Right lobe of liver (tissue), 6 donors: Measurements from ENCODE around the gene BAMBI. TPM values are rescaled to one million over a fixed set of nuclear protein-coding genes. Genes with fewer than 3 reads are reported as not detected.

ENCODE experiments used
- ATAC-seq, 4 donors: fragments of 200-7000 bp; cut with Tn5 transposase; one replicate each; pipeline ENCODE4 v1.9.1; 2020; ENCODE audit warnings: mild to moderate bottlenecking in 4 of 4, moderate library complexity in 4 of 4
- DNase-seq, 3 donors: peaks; one replicate each; pipeline ENCODE4 v3.0.0-alpha.2; 2020
- H3K27ac ChIP-seq, 3 donors: fragments of 200-600 bp; one replicate each; pipeline ENCODE4 v1.8.0; 2022
- H3K27me3 ChIP-seq, 2 donors: fragments of 200-600 bp; one replicate each; pipeline ENCODE4 v1.8.0; 2022
- H3K36me3 ChIP-seq, 4 donors: fragments of 200-600 bp; sonication (generic) in 1 of 4; one replicate each; pipeline versions ENCODE4 v1.5.1 to v1.8.0; 2017 to 2022; ENCODE audit warnings: control low read depth in 1 of 4
- H3K4me1 ChIP-seq, 4 donors: fragments of 200-600 bp; sonication (generic) in 1 of 4; one replicate each; pipeline versions ENCODE4 v1.5.1 to v1.8.0; 2017 to 2022; ENCODE audit warnings: control low read depth in 1 of 4
- H3K4me3 ChIP-seq, 3 donors: fragments of 200-600 bp; one replicate each; pipeline ENCODE4 v1.8.0; 2022
- H3K9me3 ChIP-seq, 4 donors: fragments of 200-600 bp; sonication (generic) in 1 of 4; one replicate each; pipeline versions ENCODE4 v1.5.1 to v1.8.0; 2017 to 2022; ENCODE audit warnings: control low read depth in 1 of 4
- POLR2A ChIP-seq: fragments of 450-650 bp; IDR thresholded peaks from one replicate; pipeline ENCODE4 v1.6.1; 2017; ENCODE audit warnings: antibody characterized with exemption, mild to moderate bottlenecking
- WGBS: methylation state at CpG from one replicate; pipeline ENCODE4 v1.1.6; 2018; ENCODE audit warnings: low coverage, low lambda C conversion rate; ENCODE audit not compliant: insufficient coverage; ENCODE audit errors: missing lambda C conversion rate; 5-methylcytosine and 5-hydroxymethylcytosine counted together
- intact Hi-C, 2 donors: fragments of 100-400 bp; cut with DNase I; formaldehyde crosslinking; loops; one replicate each; pipeline versions ENCODE4 v1.11.2 to v1.14.1; 2022
- total RNA-seq, 6 experiments: library from RNA; depleted of rRNA in 2 of 6; stranded (reverse); fragments of >200 nt in 2 of 6; fragmentation: NEBNext Ultra II Directional in 3 of 6; extraction: Animal tissue kit (Norgen Biotek cat#: 25700) in 3 of 6; gene quantifications; one replicate each; pipeline versions ENCODE4 v1.1.0 to v1.2.4, GENCODE V29; 2016 to 2023
- TF ChIP-seq, protein P1 (sequence below), 4 donors: fragments of 200-600 bp in 3 of 4; fragments of 450-650 bp in 1 of 4; IDR thresholded peaks; one replicate each; pipeline versions ENCODE4 v1.5.1 to v1.8.0; 2016 to 2022; ENCODE audit warnings: antibody characterized with exemption in 4 of 4, mild to moderate bottlenecking in 2 of 4
- donor health status: DM: no; HTN: yes; CAD: no.
- donor health status: DM: no; HTN: no; CAD: no.
- donor health status: DM: no; HTN: no; CAD: no.
- donor health status: DM: no; HTN: yes; CAD: no.
- donor health status: DM: no; HTN: yes; CAD: no.

The BAMBI gene
- total RNA-seq, 6 experiments from 2014 or later, result 2.4 to 22.4 (median 7.2) TPM

DNA sequence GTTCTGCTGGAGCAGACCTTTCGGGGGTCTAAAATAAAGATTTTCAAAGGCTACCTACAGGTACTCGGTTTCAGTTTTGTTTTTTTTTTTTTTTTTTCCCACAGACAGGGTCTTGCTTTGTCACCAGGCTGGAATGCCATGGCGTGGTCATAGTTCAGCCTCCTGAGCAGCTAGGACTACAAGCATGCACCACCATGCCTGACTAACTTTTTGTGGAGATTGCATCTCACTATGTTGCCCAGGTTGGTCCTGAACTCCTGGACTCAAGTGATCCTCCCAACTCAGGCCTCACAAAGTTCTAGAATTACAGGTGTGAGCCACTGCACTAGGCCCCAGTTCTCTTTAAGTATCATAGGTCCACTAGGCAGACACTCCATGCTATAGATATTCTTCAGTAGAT, 34.5 kb downstream of the BAMBI start:
- TF ChIP-seq POLR2A, result no peak
- TF ChIP-seq, protein P1, sequence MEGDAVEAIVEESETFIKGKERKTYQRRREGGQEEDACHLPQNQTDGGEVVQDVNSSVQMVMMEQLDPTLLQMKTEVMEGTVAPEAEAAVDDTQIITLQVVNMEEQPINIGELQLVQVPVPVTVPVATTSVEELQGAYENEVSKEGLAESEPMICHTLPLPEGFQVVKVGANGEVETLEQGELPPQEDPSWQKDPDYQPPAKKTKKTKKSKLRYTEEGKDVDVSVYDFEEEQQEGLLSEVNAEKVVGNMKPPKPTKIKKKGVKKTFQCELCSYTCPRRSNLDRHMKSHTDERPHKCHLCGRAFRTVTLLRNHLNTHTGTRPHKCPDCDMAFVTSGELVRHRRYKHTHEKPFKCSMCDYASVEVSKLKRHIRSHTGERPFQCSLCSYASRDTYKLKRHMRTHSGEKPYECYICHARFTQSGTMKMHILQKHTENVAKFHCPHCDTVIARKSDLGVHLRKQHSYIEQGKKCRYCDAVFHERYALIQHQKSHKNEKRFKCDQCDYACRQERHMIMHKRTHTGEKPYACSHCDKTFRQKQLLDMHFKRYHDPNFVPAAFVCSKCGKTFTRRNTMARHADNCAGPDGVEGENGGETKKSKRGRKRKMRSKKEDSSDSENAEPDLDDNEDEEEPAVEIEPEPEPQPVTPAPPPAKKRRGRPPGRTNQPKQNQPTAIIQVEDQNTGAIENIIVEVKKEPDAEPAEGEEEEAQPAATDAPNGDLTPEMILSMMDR (IDR thresholded peaks at IDR 0.05), result no peak
- ATAC-seq (no peak), DNase-seq (no peak)
- WGBS, result 96% methylated on average over 3 of the region's 3 CpGs
- no peaks in the 10 kb centered on the region for H3K9me3 ChIP-seq
- H3K27ac ChIP-seq, result no peak overlapping the region
- H3K4me3 ChIP-seq, result no peak overlapping the region
- H3K27me3 ChIP-seq, result no peaks in the 10 kb centered on the region
- H3K36me3 ChIP-seq, result no peaks in the 10 kb centered on the region
- intact Hi-C loops, result no loop called here
- no peaks in the 10 kb centered on the region for H3K4me1 ChIP-seq

DNA sequence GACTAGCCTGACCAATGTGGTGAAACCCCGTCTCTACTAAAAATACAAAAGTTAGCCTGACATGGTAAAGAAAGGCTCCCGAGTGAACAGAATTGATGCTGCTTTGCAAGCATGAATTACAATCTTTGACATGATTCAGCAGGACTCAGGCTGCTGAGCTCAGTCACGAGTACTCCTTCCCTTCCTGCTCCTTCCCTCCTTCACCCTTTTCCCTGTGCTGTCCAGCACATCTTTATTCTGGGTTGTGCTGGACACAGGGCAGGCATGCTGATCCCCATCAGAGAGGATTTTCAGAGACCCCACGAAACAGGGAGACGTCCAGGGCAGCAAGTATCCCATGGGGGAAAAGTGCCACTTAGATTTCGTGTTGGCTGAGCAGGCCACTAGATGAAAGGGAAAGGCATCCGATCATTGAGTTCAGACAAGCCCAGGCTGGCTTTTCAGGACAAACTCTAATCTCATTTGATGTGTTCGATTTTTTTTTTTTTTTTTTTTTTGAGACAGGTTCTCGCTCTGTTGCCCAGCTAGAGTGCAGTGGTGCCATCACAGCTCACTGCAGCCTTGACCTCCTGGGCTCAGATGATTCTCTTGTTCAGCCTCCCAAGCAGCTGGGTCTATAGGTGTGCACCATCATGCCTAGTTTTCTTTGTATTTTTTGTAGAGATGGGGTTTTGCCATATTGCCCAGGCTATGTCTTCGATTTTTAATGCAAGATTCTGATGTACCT, 36.5 kb downstream of the BAMBI start:
- H3K27me3 ChIP-seq, result no peaks in the 10 kb centered on the region
- no peak overlapping the region for H3K27ac ChIP-seq
- no peak for DNase-seq
- H3K9me3 ChIP-seq, result no peaks in the 10 kb centered on the region
- no peak overlapping the region for H3K4me3 ChIP-seq
- intact Hi-C loops, result no loop called here
- no peak for TF ChIP-seq POLR2A
- TF ChIP-seq, protein P1 (IDR thresholded peaks at IDR 0.05), result no peak
- WGBS, result 72% methylated on average over 10 of the region's 10 CpGs
- ATAC-seq, result no peak
- no peaks in the 10 kb centered on the region for H3K4me1 ChIP-seq
- H3K36me3 ChIP-seq, result no peaks in the 10 kb centered on the region

DNA sequence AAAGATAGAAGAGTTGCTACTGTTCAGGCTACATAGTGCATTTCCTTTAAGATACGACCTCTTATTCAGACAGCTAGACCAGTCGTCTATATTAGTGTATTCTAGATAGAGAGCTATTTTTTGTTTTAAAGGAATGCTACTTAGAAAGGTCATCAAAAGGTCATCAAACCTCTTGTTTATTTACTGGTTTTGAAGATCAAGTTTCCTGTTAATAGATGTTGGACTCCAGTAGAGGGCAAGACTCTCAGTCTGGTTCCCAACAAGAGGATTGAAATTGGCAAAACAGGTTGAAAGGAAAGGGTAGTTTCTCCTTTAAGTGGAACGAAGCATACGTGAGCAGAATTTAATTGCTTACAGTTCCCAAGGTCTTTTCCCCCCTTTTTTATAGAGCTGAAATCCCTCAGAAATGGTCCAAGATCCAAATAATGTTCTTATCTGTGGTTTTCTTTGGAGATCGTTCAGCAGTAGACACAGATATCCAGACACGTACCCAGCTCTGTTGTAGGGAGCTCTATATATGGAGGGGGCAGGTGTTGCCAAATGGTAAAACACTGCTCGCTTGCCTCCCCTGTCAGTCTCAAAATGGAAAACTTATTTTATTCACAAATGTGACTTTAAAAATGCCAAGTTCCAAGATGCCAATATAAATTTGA, 37.2 kb downstream of the BAMBI start:
- WGBS, result 57% methylated on average over 7 of the region's 7 CpGs

DNA sequence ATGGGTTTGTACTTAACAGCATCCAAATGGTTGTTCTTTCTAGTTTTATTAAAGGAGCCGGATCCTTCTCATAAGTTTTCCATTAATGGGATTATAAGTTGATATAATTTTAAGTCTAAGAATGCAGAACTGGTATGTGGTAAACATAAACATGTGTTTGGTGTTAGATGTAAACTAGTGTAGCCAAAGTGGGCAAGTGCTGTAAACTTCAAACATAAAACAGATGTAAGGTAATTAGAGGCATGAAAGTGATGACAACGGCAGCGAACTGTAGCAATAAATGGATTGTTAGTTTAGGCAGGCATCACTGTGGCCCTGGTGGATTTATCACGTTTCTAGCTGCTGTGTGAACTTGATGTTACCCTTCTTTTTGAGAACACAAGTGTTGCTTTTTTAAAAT, 37.9 kb downstream of the BAMBI start:
- DNase-seq (no peak), ATAC-seq (no peak)
- TF ChIP-seq, protein P1 (IDR thresholded peaks at IDR 0.05), result no peak
- TF ChIP-seq POLR2A, result no peak
- Histone ChIP-seq H3K27me3 (no peaks in the 10 kb centered on the region), H3K27ac (no peak overlapping the region), H3K4me1 (no peaks in the 10 kb centered on the region), H3K9me3 (no peaks in the 10 kb centered on the region), H3K4me3 (no peak overlapping the region), H3K36me3 (no peaks in the 10 kb centered on the region)
- intact Hi-C loops, result no loop called here
- WGBS, result 56% methylated on average over 4 of the region's 4 CpGs

More for the DNA sequence above, 37.2 kb downstream of the BAMBI start:
- intact Hi-C loops, result no loop called here
- no peaks in the 10 kb centered on the region for H3K36me3 ChIP-seq
- no peak overlapping the region for H3K4me3 ChIP-seq
- no peaks in the 10 kb centered on the region for H3K27me3 ChIP-seq
- no peaks in the 10 kb centered on the region for H3K9me3 ChIP-seq
- DNase-seq (no peak), ATAC-seq (no peak)
- no peaks in the 10 kb centered on the region for H3K4me1 ChIP-seq
- H3K27ac ChIP-seq, result no peak overlapping the region
- TF ChIP-seq POLR2A, result no peak
- TF ChIP-seq, protein P1 (IDR thresholded peaks at IDR 0.05), result no peak
